H9 (cell line): ENCODE data around the gene EVC. TPM values are rescaled to one million over a fixed set of nuclear protein-coding genes. Genes with fewer than 3 reads are reported as not detected.

Experiments used
- DNase-seq: peaks from one replicate; pipeline ENCODE4 v3.0.0-alpha.2; 2017
- H2AFZ ChIP-seq: one replicate; pipeline ENCODE4 v1.6.1; 2013; ENCODE audit warnings: mild to moderate bottlenecking, low read length, control low read depth, moderate library complexity
- H2AK5ac ChIP-seq: 2 replicates; pipeline ENCODE4 v1.6.1; 2013; ENCODE audit warnings: low read length, control low read depth, mixed read lengths; ENCODE audit not compliant: insufficient read length
- H2BK120ac ChIP-seq: one replicate; pipeline ENCODE4 v1.6.1; 2013; ENCODE audit warnings: low read depth, mild to moderate bottlenecking, low read length, control low read depth, inconsistent platforms; ENCODE audit not compliant: poor library complexity, severe bottlenecking
- H2BK12ac ChIP-seq: 2 replicates; pipeline ENCODE4 v1.6.1; 2013; ENCODE audit warnings: low read length, control low read depth, mixed read lengths, low read depth; ENCODE audit not compliant: insufficient read length
- H2BK15ac ChIP-seq: 2 replicates; pipeline ENCODE4 v1.6.1; 2013; ENCODE audit warnings: low read depth, low read length, control low read depth
- H2BK20ac ChIP-seq: one replicate; pipeline ENCODE4 v1.6.1; 2013; ENCODE audit warnings: low read depth, mild to moderate bottlenecking, low read length, control low read depth, inconsistent platforms; ENCODE audit not compliant: poor library complexity, severe bottlenecking
- H2BK5ac ChIP-seq: 2 replicates; pipeline ENCODE4 v1.6.1; 2013; ENCODE audit warnings: low read length, control low read depth, mixed read lengths; ENCODE audit not compliant: insufficient read length
- H3K14ac ChIP-seq: 2 replicates; pipeline ENCODE4 v1.6.1; 2013; ENCODE audit warnings: low read length, control low read depth; ENCODE audit not compliant: insufficient read depth
- H3K18ac ChIP-seq: 2 replicates; pipeline ENCODE4 v1.6.1; 2013; ENCODE audit warnings: low read depth, mild to moderate bottlenecking, mixed read lengths, low read length, control low read depth; ENCODE audit not compliant: insufficient read length
- H3K23ac ChIP-seq: 2 replicates; pipeline ENCODE4 v1.6.1; 2013; ENCODE audit warnings: low read length, control low read depth, mixed read lengths, low read depth; ENCODE audit not compliant: insufficient read length
- H3K23me2 ChIP-seq: 2 replicates; pipeline ENCODE4 v1.6.1; 2013; ENCODE audit warnings: low read depth, mild to moderate bottlenecking, mixed read lengths, low read length, control low read depth; ENCODE audit not compliant: insufficient read length, poor library complexity, severe bottlenecking
- H3K27ac ChIP-seq: 2 replicates; pipeline ENCODE4 v1.5.1; 2013; ENCODE audit warnings: low read length, control low read depth, mixed read lengths, low read depth; ENCODE audit not compliant: insufficient read length
- H3K27me3 ChIP-seq: 2 replicates; pipeline ENCODE4 v1.6.1; 2013; ENCODE audit warnings: low read length, control low read depth, inconsistent platforms; ENCODE audit not compliant: insufficient read depth
- H3K4ac ChIP-seq: 2 replicates; pipeline ENCODE4 v1.6.1; 2013; ENCODE audit warnings: low read depth, mild to moderate bottlenecking, control low read depth, inconsistent platforms, low read length, moderate library complexity
- H3K4me1 ChIP-seq: 2 replicates; pipeline ENCODE4 v1.6.1; 2013; ENCODE audit warnings: low read length, control low read depth, inconsistent platforms; ENCODE audit not compliant: insufficient read depth
- H3K4me2 ChIP-seq: 2 replicates; pipeline ENCODE4 v1.6.1; 2013; ENCODE audit warnings: low read length, control low read depth, mixed read lengths; ENCODE audit not compliant: insufficient read length, insufficient read depth
- H3K56ac ChIP-seq: 2 replicates; pipeline ENCODE4 v1.6.1; 2013; ENCODE audit warnings: low read depth, mild to moderate bottlenecking, mixed read lengths, low read length, control low read depth; ENCODE audit not compliant: insufficient read length
- H3K79me1 ChIP-seq: 2 replicates; pipeline ENCODE4 v1.6.1; 2013; ENCODE audit warnings: low read depth, mild to moderate bottlenecking, moderate library complexity, low read length, control low read depth, inconsistent platforms; ENCODE audit not compliant: insufficient read depth, poor library complexity, severe bottlenecking
- H3K79me2 ChIP-seq: 2 replicates; pipeline ENCODE4 v1.6.1; 2013; ENCODE audit warnings: low read length, control low read depth, inconsistent platforms; ENCODE audit not compliant: insufficient read depth
- H3K9ac ChIP-seq: 2 replicates; pipeline ENCODE4 v1.6.1; 2013; ENCODE audit warnings: low read length, control low read depth, mixed read lengths; ENCODE audit not compliant: insufficient read length; ENCODE audit errors: extremely low read depth
- H3K9me3 ChIP-seq: one replicate; pipeline ENCODE4 v1.6.1; 2013; ENCODE audit warnings: low read depth, low read length, inconsistent platforms; ENCODE audit not compliant: control insufficient read depth
- H3T11ph ChIP-seq: one replicate; pipeline ENCODE4 v1.6.1; 2013; ENCODE audit warnings: mild to moderate bottlenecking, low read length, control low read depth, inconsistent platforms
- H4K20me1 ChIP-seq: one replicate; pipeline ENCODE4 v1.6.1; 2013; ENCODE audit not compliant: control insufficient read depth, insufficient read length, insufficient read depth
- H4K5ac ChIP-seq: 2 replicates; pipeline ENCODE4 v1.6.1; 2013; ENCODE audit warnings: low read depth, mild to moderate bottlenecking, mixed read lengths, low read length, control low read depth; ENCODE audit not compliant: insufficient read length
- H4K8ac ChIP-seq: replicated peaks from 2 replicates; pipeline ENCODE4 v1.6.1; 2013; ENCODE audit warnings: low read length, control low read depth, mixed read lengths, low read depth; ENCODE audit not compliant: insufficient read length
- H4K91ac ChIP-seq: 2 replicates; pipeline ENCODE4 v1.6.1; 2013; ENCODE audit warnings: low read depth, mild to moderate bottlenecking, moderate library complexity, mixed read lengths, low read length, control low read depth; ENCODE audit not compliant: insufficient read length
- H3K27ac Mint-ChIP-seq, 3 experiments: 2 replicates in 2 of 3; 3 replicates in 1 of 3; pipeline ENCODE4 v1.8.0; 2020 to 2021; ENCODE audit warnings: mixed read lengths in 3 of 3, mild to moderate bottlenecking in 1 of 3, moderate library complexity in 1 of 3
- H3K27me3 Mint-ChIP-seq: 2 replicates; pipeline ENCODE4 v1.8.0; 2021; ENCODE audit warnings: low read depth, mild to moderate bottlenecking, moderate library complexity, mixed read lengths
- H3K36me3 Mint-ChIP-seq, 3 experiments: 2 replicates in 2 of 3; 3 replicates in 1 of 3; pipeline ENCODE4 v1.8.0; 2020 to 2021; ENCODE audit warnings: low read depth in 3 of 3, mixed read lengths in 3 of 3; ENCODE audit not compliant: insufficient read depth in 1 of 3
- H3K4me1 Mint-ChIP-seq, 2 experiments: 2 replicates each; pipeline ENCODE4 v1.8.0; 2020; ENCODE audit warnings: mixed read lengths in 2 of 2
- H3K4me3 Mint-ChIP-seq, 2 experiments: 2 replicates in 1 of 2; 3 replicates in 1 of 2; pipeline ENCODE4 v1.8.0; 2020 to 2021; ENCODE audit warnings: mild to moderate bottlenecking in 2 of 2, mixed read lengths in 2 of 2, moderate library complexity in 1 of 2
- H3K9me3 Mint-ChIP-seq, 2 experiments: 2 replicates in 1 of 2; 3 replicates in 1 of 2; pipeline ENCODE4 v1.8.0; 2020; ENCODE audit warnings: mild to moderate bottlenecking in 2 of 2, mixed read lengths in 2 of 2, moderate library complexity in 1 of 2
- CTCF ChIP-seq: fragments of 200-600 bp; sonication (generic); conservative IDR thresholded peaks from 3 replicates; pipeline ENCODE4 v1.8.0; 2021; ENCODE audit warnings: antibody characterized with exemption, mild to moderate bottlenecking
- WGBS: extraction: QIAGEN DNeasy Blood & Tissue Kit; methylation state at CpG from one replicate; pipeline ENCODE4 v1.1.7; 2013; ENCODE audit warnings: missing lambda C conversion rate, low lambda C conversion rate, mixed read lengths; ENCODE audit not compliant: insufficient read length; ENCODE audit errors: extremely low coverage; 5-methylcytosine and 5-hydroxymethylcytosine counted together
- total RNA-seq: library from RNA; stranded (reverse); gene quantifications from 2 replicates; pipeline ENCODE4 v1.2.1, GENCODE V29; 2021

The EVC gene
- total RNA-seq, 1 experiment from 2014 or later: 10.1 TPM

GRCh38 chr4:5799406-5799805, 88.4 kb downstream of the EVC start:
- WGBS: no CpG with 5 or more reads among the region's 11 CpGs
- H3K27ac Mint-ChIP-seq: no peak overlapping the region; a peak in 1 of 7 replicates

More at GRCh38 chr4:5799406-5799805, 88.4 kb downstream of the EVC start:
- H3T11ph ChIP-seq: no peak overlapping the region
- no peak overlapping the region for H3K4me2 ChIP-seq
- H2BK5ac ChIP-seq: no peak overlapping the region
- no peak overlapping the region for H2AFZ ChIP-seq
- no peak overlapping the region for H3K4me3 Mint-ChIP-seq
- no peak overlapping the region for H2BK20ac ChIP-seq
- DNase-seq: no peak
- H2BK120ac ChIP-seq: no peak overlapping the region
- H4K8ac ChIP-seq: no peak overlapping the region
- peaks cover 17 to 36% (median 21%) of the 10 kb centered on the region in 3 experiments; a peak in 6 of 7 replicates for H3K36me3 Mint-ChIP-seq
- no peak overlapping the region for H3K9ac ChIP-seq
- H3K79me2 ChIP-seq: no peaks in the 10 kb centered on the region
- H3K27me3 Mint-ChIP-seq: no peaks in the 10 kb centered on the region; the same call in 1 of the 2 replicates
- no peaks in the 10 kb centered on the region for H3K23me2 ChIP-seq
- no peak overlapping the region for H3K14ac ChIP-seq
- no peaks in the 10 kb centered on the region for H3K79me1 ChIP-seq
- H3K18ac ChIP-seq: no peak overlapping the region
- no peak overlapping the region for H4K5ac ChIP-seq
- no peaks in the 10 kb centered on the region for H4K20me1 ChIP-seq
- H3K27me3 ChIP-seq: no peaks in the 10 kb centered on the region
- H3K56ac ChIP-seq: no peak overlapping the region
- no peaks in the 10 kb centered on the region for H3K4me1 ChIP-seq
- H2AK5ac ChIP-seq: no peak overlapping the region
- H3K9me3 Mint-ChIP-seq: no peaks in the 10 kb centered on the region
- H4K91ac ChIP-seq: no peak overlapping the region
- H3K27ac ChIP-seq: no peak overlapping the region
- H3K23ac ChIP-seq: no peak overlapping the region
- H3K4me1 Mint-ChIP-seq: no peaks in the 10 kb centered on the region
- H2BK15ac ChIP-seq: no peak overlapping the region
- no peak overlapping the region for H2BK12ac ChIP-seq
- H3K4ac ChIP-seq: no peak overlapping the region
- H3K9me3 ChIP-seq: no peaks in the 10 kb centered on the region
- TF ChIP-seq CTCF: no peak
